Activated naive CD4-positive, alpha-beta T cell treated with anti-CD3 and anti-CD28 coated beads, Interleukin-2, amount 10 ng/mL, durations not matched to agents 7 days and 5 days (primary cell): Measurements from ENCODE around the gene CXCR3.
"Not testable (repeated sequence)": the region's sequence is repeated elsewhere in the genome, so short reads cannot be mapped to it uniquely, and the experiment has no call there.

ENCODE experiments used
- CTCF ChIA-PET: fragments of 350-600 bp; sonication (Branson Sonifier 250); formaldehyde crosslinking; loops from one replicate; lab custom pipeline; 2021; ENCODE audit warnings: antibody characterized with exemption; lab: Charles Lee
- DNase-seq: peaks from one replicate; pipeline ENCODE4 v3.0.0-alpha.2; 2020
- H3K27ac Mint-ChIP-seq: one replicate; pipeline ENCODE4 v1.8.0; 2021; ENCODE audit warnings: mild to moderate bottlenecking, moderate library complexity, mixed read lengths
- H3K27me3 Mint-ChIP-seq: one replicate; pipeline ENCODE4 v1.8.0; 2021; ENCODE audit warnings: mild to moderate bottlenecking, mixed read lengths
- H3K36me3 Mint-ChIP-seq: one replicate; pipeline ENCODE4 v1.8.0; 2021; ENCODE audit warnings: mixed read lengths
- H3K4me1 Mint-ChIP-seq: one replicate; pipeline ENCODE4 v1.8.0; 2021; ENCODE audit warnings: mixed read lengths
- H3K4me3 Mint-ChIP-seq: one replicate; pipeline ENCODE4 v1.8.0; 2021; ENCODE audit warnings: mild to moderate bottlenecking, moderate library complexity, mixed read lengths
- H3K9me3 Mint-ChIP-seq: one replicate; pipeline ENCODE4 v1.8.0; 2021; ENCODE audit warnings: mixed read lengths

The CXCR3 gene

GRCh38 chrX:71612256-71612655 lies 6.1 kb downstream of the CXCR3 start:
- H3K4me1 Mint-ChIP-seq: peaks cover 80% of the 10 kb centered on the region
- CTCF ChIA-PET: no interaction called here
- no peak overlapping the region for H3K4me3 Mint-ChIP-seq

GRCh38 chrX:71611736-71612135 lies 6.6 kb downstream of the CXCR3 start:
- H3K4me3 Mint-ChIP-seq, H3K9me3 Mint-ChIP-seq, H3K27me3 Mint-ChIP-seq, CTCF ChIA-PET, DNase-seq, H3K27ac Mint-ChIP-seq: not testable (repeated sequence)
- Mint-ChIP-seq H3K4me1 (peaks cover 80% of the 10 kb centered on the region), H3K36me3 (peaks cover 73% of the 10 kb centered on the region)

More at GRCh38 chrX:71612256-71612655, 6.1 kb downstream of the CXCR3 start:
- no peaks in the 10 kb centered on the region for H3K9me3 Mint-ChIP-seq
- peaks cover 74% of the 10 kb centered on the region for H3K36me3 Mint-ChIP-seq
- H3K27me3 Mint-ChIP-seq: no peaks in the 10 kb centered on the region
- H3K27ac Mint-ChIP-seq: no peak overlapping the region
- no peak for DNase-seq

GRCh38 chrX:71609095-71609750 lies 9.1 kb downstream of the CXCR3 start:
- Mint-ChIP-seq H3K9me3 (no peaks in the 10 kb centered on the region), H3K27me3 (no peaks in the 10 kb centered on the region), H3K36me3 (peaks cover 75% of the 10 kb centered on the region), H3K4me3 (no peak overlapping the region), H3K27ac (peak overlapping the region; percentile 55), H3K4me1 (peaks cover 81% of the 10 kb centered on the region)
- peak; percentile 31 for DNase-seq
- CTCF ChIA-PET: interaction anchor here (1.2 to 1.8 kb wide), 2 partner anchors 8 to 41 kb away, joined by 4 to 6 read pairs; no protein-coding TSS in a partner anchor

- no peaks in the 10 kb centered on the region for H3K9me3 Mint-ChIP-seq
- DNase-seq: no peak
- no peak overlapping the region for H3K4me3 Mint-ChIP-seq
- H3K27me3 Mint-ChIP-seq: no peaks in the 10 kb centered on the region
- peaks cover 72% of the 10 kb centered on the region for H3K4me1 Mint-ChIP-seq
- peak overlapping the region; percentile 93 for H3K27ac Mint-ChIP-seq
- peaks cover 76% of the 10 kb centered on the region for H3K36me3 Mint-ChIP-seq
- CTCF ChIA-PET: no interaction called here
Measured at GRCh38 chrX:71607488-71607887, 10.8 kb downstream of the CXCR3 start.

GRCh38 chrX:71606536-71607216 lies 11.6 kb downstream of the CXCR3 start:
- DNase-seq: peak; percentile 44
- peaks cover 81% of the 10 kb centered on the region for H3K36me3 Mint-ChIP-seq
- H3K27ac Mint-ChIP-seq: peak overlapping the region; percentile 93
- H3K4me3 Mint-ChIP-seq: no peak overlapping the region
- peaks cover 71% of the 10 kb centered on the region for H3K4me1 Mint-ChIP-seq
- H3K27me3 Mint-ChIP-seq: no peaks in the 10 kb centered on the region
- H3K9me3 Mint-ChIP-seq: no peaks in the 10 kb centered on the region
- CTCF ChIA-PET: interaction anchor here (0.6 kb wide), 1 partner anchor 16 kb away, joined by 3 read pairs; no protein-coding TSS in a partner anchor

- CTCF ChIA-PET: interaction anchor here (0.6 to 1.1 kb wide), 2 partner anchors 10 to 47 kb away, joined by 3 read pairs; no protein-coding TSS in a partner anchor
- H3K27ac Mint-ChIP-seq: peak overlapping the region; percentile 81
- H3K36me3 Mint-ChIP-seq: peaks cover 78% of the 10 kb centered on the region
- DNase-seq: no peak
- peaks cover 58% of the 10 kb centered on the region for H3K4me1 Mint-ChIP-seq
- H3K4me3 Mint-ChIP-seq: no peak overlapping the region
- no peaks in the 10 kb centered on the region for H3K9me3 Mint-ChIP-seq
- no peaks in the 10 kb centered on the region for H3K27me3 Mint-ChIP-seq
Measured at GRCh38 chrX:71604796-71605568, 13.3 kb downstream of the CXCR3 start.

GRCh38 chrX:71604141-71604540 lies 14.2 kb downstream of the CXCR3 start:
- Mint-ChIP-seq H3K27ac (no peak overlapping the region), H3K4me3 (no peak overlapping the region), H3K4me1 (peaks cover 50% of the 10 kb centered on the region), H3K9me3 (no peaks in the 10 kb centered on the region), H3K36me3 (peaks cover 74% of the 10 kb centered on the region), H3K27me3 (no peaks in the 10 kb centered on the region)
- DNase-seq: no peak
- CTCF ChIA-PET: no interaction called here

GRCh38 chrX:71603618-71604017 lies 14.7 kb downstream of the CXCR3 start:
- H3K36me3 Mint-ChIP-seq: peaks cover 69% of the 10 kb centered on the region
- H3K4me3 Mint-ChIP-seq: no peak overlapping the region
- H3K27ac Mint-ChIP-seq: peak overlapping the region; percentile 11
- no peaks in the 10 kb centered on the region for H3K27me3 Mint-ChIP-seq
- CTCF ChIA-PET: no interaction called here
- DNase-seq: no peak
- no peaks in the 10 kb centered on the region for H3K9me3 Mint-ChIP-seq
- H3K4me1 Mint-ChIP-seq: peaks cover 45% of the 10 kb centered on the region

GRCh38 chrX:71599965-71600364 lies 18.3 kb downstream of the CXCR3 start:
- Mint-ChIP-seq H3K27ac (no peak overlapping the region), H3K9me3 (no peaks in the 10 kb centered on the region), H3K4me3 (no peak overlapping the region), H3K36me3 (peaks cover 58% of the 10 kb centered on the region), H3K4me1 (peaks cover 11% of the 10 kb centered on the region), H3K27me3 (no peaks in the 10 kb centered on the region)
- CTCF ChIA-PET: interaction anchor here (0.7 to 1.2 kb wide), 2 partner anchors 34 to 52 kb away, joined by 3 read pairs; no protein-coding TSS in a partner anchor
- DNase-seq: no peak

- DNase-seq, CTCF ChIA-PET, H3K27me3 Mint-ChIP-seq, H3K27ac Mint-ChIP-seq, H3K4me1 Mint-ChIP-seq, H3K9me3 Mint-ChIP-seq, H3K4me3 Mint-ChIP-seq: not testable (repeated sequence)
- H3K36me3 Mint-ChIP-seq: peaks cover 15% of the 10 kb centered on the region
Measured at GRCh38 chrX:71593210-71593609, 25.1 kb downstream of the CXCR3 start.

- Mint-ChIP-seq H3K4me1 (peaks cover 9% of the 10 kb centered on the region), H3K36me3 (peaks cover 15% of the 10 kb centered on the region), H3K27ac (no peak overlapping the region), H3K27me3 (no peaks in the 10 kb centered on the region), H3K9me3 (no peaks in the 10 kb centered on the region), H3K4me3 (no peak overlapping the region)
- CTCF ChIA-PET: no interaction called here
- no peak for DNase-seq
Measured at GRCh38 chrX:71586929-71587328, 31.4 kb downstream of the CXCR3 start.

- CTCF ChIA-PET: no interaction called here
- peaks cover 2% of the 10 kb centered on the region for H3K4me1 Mint-ChIP-seq
- H3K27me3 Mint-ChIP-seq: no peaks in the 10 kb centered on the region
- no peak overlapping the region for H3K4me3 Mint-ChIP-seq
- peaks cover 23% of the 10 kb centered on the region for H3K36me3 Mint-ChIP-seq
- H3K27ac Mint-ChIP-seq: no peak overlapping the region
- H3K9me3 Mint-ChIP-seq: no peaks in the 10 kb centered on the region
- no peak for DNase-seq
Measured at GRCh38 chrX:71581210-71581609, 37.1 kb downstream of the CXCR3 start.

GRCh38 chrX:71579990-71580380 lies 38.3 kb downstream of the CXCR3 start:
- H3K27me3 Mint-ChIP-seq: no peaks in the 10 kb centered on the region
- H3K36me3 Mint-ChIP-seq: peaks cover 22% of the 10 kb centered on the region
- H3K27ac Mint-ChIP-seq: no peak overlapping the region
- H3K4me1 Mint-ChIP-seq: no peaks in the 10 kb centered on the region
- no peak overlapping the region for H3K4me3 Mint-ChIP-seq
- H3K9me3 Mint-ChIP-seq: no peaks in the 10 kb centered on the region
- CTCF ChIA-PET: interaction anchor here (0.6 kb wide), 1 partner anchor 188 kb away, joined by 3 read pairs; no protein-coding TSS in a partner anchor
- DNase-seq: no peak
